IPS-15b (cell line): ENCODE results near the gene ZNF827.

ENCODE experiments used
- H3K27me3 ChIP-seq: one replicate; pipeline ENCODE4 v1.6.1; 2013; ENCODE audit warnings: low read length; ENCODE audit not compliant: control insufficient read depth, insufficient read depth
- H3K36me3 ChIP-seq: one replicate; pipeline ENCODE4 v1.6.1; 2013; ENCODE audit warnings: low read length; ENCODE audit not compliant: control insufficient read depth, insufficient read depth
- H3K4me1 ChIP-seq: one replicate; pipeline ENCODE4 v1.6.1; 2013; ENCODE audit warnings: mild to moderate bottlenecking, low read length; ENCODE audit not compliant: control insufficient read depth, insufficient read depth
- H3K4me3 ChIP-seq: one replicate; pipeline ENCODE4 v1.5.1; 2013; ENCODE audit warnings: low read depth, low read length
- H3K9ac ChIP-seq: one replicate; pipeline ENCODE4 v1.6.1; 2013; ENCODE audit warnings: low read depth, mild to moderate bottlenecking, low read length
- H3K9me3 ChIP-seq: one replicate; pipeline ENCODE4 v1.6.1; 2013; ENCODE audit warnings: mild to moderate bottlenecking, low read length; ENCODE audit not compliant: control insufficient read depth, insufficient read depth

ZNF827 gene, protein sequence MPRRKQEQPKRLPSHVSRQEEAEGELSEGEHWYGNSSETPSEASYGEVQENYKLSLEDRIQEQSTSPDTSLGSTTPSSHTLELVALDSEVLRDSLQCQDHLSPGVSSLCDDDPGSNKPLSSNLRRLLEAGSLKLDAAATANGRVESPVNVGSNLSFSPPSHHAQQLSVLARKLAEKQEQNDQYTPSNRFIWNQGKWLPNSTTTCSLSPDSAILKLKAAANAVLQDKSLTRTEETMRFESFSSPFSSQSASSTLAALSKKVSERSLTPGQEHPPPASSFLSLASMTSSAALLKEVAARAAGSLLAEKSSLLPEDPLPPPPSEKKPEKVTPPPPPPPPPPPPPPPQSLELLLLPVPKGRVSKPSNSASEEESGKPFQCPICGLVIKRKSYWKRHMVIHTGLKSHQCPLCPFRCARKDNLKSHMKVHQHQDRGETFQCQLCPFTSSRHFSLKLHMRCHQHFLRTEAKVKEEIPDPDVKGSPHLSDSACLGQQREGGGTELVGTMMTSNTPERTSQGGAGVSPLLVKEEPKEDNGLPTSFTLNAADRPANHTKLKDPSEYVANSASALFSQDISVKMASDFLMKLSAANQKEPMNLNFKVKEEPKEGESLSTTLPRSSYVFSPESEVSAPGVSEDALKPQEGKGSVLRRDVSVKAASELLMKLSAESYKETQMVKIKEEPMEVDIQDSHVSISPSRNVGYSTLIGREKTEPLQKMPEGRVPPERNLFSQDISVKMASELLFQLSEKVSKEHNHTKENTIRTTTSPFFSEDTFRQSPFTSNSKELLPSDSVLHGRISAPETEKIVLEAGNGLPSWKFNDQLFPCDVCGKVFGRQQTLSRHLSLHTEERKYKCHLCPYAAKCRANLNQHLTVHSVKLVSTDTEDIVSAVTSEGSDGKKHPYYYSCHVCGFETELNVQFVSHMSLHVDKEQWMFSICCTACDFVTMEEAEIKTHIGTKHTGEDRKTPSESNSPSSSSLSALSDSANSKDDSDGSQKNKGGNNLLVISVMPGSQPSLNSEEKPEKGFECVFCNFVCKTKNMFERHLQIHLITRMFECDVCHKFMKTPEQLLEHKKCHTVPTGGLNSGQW

DNA sequence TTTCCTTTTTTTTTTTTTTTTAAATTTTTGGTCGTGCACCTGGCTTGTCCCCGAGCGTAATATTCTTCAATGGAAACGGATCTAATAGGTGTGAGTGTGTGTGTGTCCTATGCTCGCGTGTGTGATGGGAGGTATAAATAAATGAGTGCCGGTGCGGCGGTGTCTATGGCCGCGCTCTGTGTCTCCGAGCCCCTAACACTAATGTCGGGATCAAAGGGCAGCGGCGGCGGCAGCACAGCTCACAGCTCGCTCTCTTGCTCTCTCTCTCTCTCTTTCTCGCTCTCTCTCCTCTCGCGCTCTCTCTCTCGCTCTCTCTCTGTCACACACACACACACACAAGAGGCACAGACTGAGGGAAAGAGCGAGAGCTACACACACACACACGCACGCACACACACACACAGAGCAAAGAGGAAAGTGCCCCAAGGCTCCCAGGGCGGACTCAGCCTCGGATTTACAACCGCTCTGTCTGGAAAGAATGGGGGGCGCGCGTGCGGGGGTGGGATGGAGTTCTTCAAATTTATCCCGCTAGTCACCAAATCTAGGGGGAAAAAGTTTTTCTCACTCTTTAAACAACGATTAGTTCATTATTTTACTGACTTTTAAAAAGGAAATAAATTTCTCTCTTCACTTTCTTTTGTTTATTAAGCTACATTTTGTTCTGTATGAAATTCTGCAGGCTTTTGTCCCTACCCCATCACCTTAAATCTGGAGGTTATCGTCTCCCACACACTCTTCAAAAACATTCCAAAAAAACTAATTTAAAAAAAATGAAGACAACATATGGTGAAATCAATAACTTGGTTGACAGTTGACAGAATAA, at the start of gene ZNF827:
Gene ZNF827 (minus strand): TSS at position 206 of the 823 bp plus-strand sequence. CDS start 416 bp downstream, outside the sequence.
- Histone ChIP-seq H3K4me3 (peak within 1 kb of the TSS; percentile 99), H3K9ac (peak within 1 kb of the TSS; percentile 90), H3K9me3 (no peaks in the 10 kb centered on the region), H3K27me3 (no peaks in the 10 kb centered on the region), H3K36me3 (no peaks in the 10 kb centered on the region), H3K4me1 (peaks cover 22% of the 10 kb centered on the region)

DNA sequence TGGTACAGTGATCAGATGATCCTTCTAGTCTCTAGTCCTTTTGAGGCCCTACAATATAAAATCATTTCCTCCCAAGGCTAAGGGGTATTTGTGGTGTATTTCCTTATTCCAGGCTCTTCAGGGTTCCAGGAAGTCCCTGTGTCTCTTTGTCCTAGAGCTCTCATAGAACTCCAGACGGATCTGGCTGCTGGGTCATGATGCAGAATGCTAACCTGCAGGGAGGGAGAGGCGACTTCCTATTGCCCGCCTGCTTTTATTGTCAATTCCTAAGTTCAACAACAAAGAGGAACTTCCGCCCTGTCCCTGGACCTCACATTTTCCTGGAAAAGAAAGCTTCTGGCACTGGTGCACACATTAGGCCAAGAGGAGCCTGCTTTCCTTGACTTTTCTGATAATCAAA, 45.9 kb upstream of the ZNF827 start:
- H3K27me3 ChIP-seq = no peaks in the 10 kb centered on the region
- H3K9ac ChIP-seq = no peak overlapping the region
- H3K4me1 ChIP-seq = peaks cover 5% of the 10 kb centered on the region
- H3K36me3 ChIP-seq = no peaks in the 10 kb centered on the region
- H3K9me3 ChIP-seq = no peaks in the 10 kb centered on the region
- H3K4me3 ChIP-seq = no peak overlapping the region

DNA sequence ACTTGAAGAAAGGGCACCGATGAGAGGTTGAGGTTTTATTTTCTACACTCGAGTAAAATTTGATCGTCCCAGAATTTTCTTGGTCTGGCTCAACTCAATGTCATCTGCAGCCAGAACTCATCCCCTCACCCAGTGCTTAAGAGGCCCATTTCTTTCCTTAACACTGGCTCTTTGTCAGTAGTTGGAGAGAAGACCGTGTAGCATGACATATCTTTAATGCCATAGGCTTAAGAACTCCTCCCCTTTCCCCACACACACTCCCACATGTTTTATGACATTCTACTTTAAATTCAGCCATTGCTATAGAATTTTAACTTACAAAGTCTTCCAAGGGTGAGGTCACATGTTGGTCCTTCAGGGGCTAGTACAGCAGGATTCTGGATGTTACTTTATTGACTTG, 44.2 kb upstream of the ZNF827 start:
- no peaks in the 10 kb centered on the region for H3K9me3 ChIP-seq
- no peaks in the 10 kb centered on the region for H3K36me3 ChIP-seq
- H3K9ac ChIP-seq = no peak overlapping the region
- H3K4me1 ChIP-seq = peaks cover 5% of the 10 kb centered on the region
- H3K4me3 ChIP-seq = no peak overlapping the region
- H3K27me3 ChIP-seq = no peaks in the 10 kb centered on the region

DNA sequence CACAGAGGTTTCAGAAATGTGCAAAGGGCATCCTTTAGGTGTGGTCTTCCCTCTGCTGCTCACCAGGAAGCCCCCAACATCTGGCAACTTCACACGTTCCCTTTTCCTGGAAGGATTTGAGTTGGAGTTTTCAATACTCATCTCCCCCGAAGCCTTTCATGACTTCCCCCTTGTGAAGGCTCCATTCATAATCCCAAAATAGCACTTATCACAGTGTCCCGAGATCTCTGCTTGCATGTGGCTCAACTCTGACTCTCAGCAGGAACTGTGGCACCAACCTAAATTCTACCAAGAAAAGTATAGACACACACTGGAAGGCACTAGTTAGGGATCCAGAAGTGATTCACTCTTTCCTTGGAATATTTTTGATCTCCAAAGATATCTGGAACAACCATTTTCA, 40.5 kb upstream of the ZNF827 start:
- H3K27me3 ChIP-seq = no peaks in the 10 kb centered on the region
- no peaks in the 10 kb centered on the region for H3K36me3 ChIP-seq
- H3K9ac ChIP-seq = no peak overlapping the region
- no peaks in the 10 kb centered on the region for H3K4me1 ChIP-seq
- H3K9me3 ChIP-seq = no peaks in the 10 kb centered on the region
- H3K4me3 ChIP-seq = no peak overlapping the region

DNA sequence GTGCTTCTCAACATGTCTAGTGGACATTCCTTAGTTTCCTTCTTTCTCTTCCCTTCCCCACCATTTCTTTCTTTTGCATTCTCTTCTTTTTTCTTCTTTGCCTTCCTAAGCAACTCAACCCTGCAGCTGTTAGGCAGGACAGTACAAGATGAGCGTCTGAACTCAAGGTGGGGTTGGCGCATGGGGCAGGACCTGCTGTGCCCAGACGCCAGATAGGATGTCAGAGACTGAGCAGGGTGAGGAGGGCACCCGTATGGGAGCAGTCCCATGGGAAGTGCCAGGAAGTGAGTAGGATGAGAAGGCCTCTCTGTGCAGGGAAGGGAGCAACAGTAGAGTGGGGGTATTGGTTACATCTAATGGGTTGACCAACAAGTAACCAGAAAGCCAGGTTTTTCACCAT, 38.1 kb upstream of the ZNF827 start:
- Histone ChIP-seq H3K4me1 (no peaks in the 10 kb centered on the region), H3K27me3 (no peaks in the 10 kb centered on the region)

DNA sequence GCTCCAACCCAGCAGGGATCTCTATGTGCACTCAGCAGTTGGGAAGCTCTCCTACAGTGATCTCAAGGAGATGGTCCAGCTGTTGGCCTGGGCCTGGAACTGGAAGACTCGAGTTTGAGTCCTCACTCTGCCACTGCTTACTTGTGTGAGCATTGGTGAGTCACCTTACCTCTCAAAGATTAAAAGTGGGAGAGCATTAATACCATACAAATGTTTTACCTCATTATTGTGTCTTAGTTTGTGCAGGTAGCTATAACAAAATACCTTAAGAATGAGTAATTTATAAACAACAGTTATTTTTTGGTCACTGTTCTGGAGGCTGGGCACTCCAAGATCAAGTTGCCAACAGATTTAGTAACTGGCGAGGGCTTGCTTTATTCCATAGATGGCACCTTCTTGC, 21.4 kb upstream of the ZNF827 start:
- no peak overlapping the region for H3K4me3 ChIP-seq
- no peaks in the 10 kb centered on the region for H3K36me3 ChIP-seq
- no peaks in the 10 kb centered on the region for H3K9me3 ChIP-seq
- H3K27me3 ChIP-seq = no peaks in the 10 kb centered on the region
- H3K4me1 ChIP-seq = no peaks in the 10 kb centered on the region
- H3K9ac ChIP-seq = no peak overlapping the region

More for the DNA sequence above, 38.1 kb upstream of the ZNF827 start:
- H3K36me3 ChIP-seq = no peaks in the 10 kb centered on the region
- H3K9ac ChIP-seq = no peak overlapping the region
- H3K4me3 ChIP-seq = no peak overlapping the region
- no peaks in the 10 kb centered on the region for H3K9me3 ChIP-seq

DNA sequence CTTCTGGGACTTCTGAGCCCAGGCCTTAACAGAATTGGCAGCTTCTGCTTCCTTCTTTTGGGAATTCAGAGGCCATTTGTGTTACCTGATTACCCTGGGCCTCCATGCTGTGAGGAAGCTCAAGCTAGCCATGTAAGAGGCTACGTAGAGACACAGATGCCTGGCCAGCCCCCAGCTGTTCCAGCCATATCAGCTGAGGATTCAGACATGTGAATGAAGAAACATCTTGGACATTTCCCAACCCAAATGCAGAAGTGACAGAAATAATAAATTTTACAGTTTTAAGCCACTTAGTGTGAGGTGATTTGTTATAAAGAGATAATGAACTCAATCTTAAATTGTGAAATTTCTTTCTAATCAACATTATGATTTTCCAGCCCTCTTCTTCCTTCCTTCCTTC, 18.7 kb upstream of the ZNF827 start:
- no peaks in the 10 kb centered on the region for H3K9me3 ChIP-seq
- no peak overlapping the region for H3K9ac ChIP-seq
- no peaks in the 10 kb centered on the region for H3K36me3 ChIP-seq
- H3K4me3 ChIP-seq = no peak overlapping the region
- H3K4me1 ChIP-seq = no peaks in the 10 kb centered on the region
- no peaks in the 10 kb centered on the region for H3K27me3 ChIP-seq

DNA sequence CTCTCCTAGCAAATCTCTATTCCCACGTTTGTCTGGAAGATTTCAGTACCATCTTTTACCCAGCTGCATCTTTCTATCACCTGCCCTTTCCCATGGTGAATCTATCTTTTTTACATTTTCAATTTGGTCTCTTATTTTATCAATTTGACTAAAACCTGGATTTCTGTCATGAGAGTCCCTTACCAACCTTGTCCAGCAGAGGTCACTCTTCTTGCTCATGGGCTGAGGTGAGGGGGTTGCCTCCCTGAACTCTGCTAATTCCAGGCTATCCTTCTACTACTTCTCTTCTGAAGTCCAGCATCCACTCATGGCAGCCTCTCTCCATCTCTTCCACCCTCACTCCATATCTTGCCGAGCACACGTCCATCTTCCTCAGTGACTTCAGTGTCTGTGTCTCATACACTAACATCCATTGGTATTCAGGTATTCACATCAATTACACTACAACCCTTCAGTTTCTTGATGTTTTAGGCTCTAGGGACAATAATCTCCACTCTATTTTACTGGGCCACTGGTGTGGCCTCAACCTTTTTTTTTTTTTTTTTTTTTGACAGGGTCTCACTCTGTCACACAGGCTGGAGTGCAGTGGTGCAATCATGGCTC, 17.8 kb upstream of the ZNF827 start:
- Histone ChIP-seq H3K36me3 (no peaks in the 10 kb centered on the region), H3K9ac (no peak overlapping the region), H3K27me3 (no peaks in the 10 kb centered on the region), H3K4me1 (no peaks in the 10 kb centered on the region), H3K9me3 (no peaks in the 10 kb centered on the region), H3K4me3 (no peak overlapping the region)

DNA sequence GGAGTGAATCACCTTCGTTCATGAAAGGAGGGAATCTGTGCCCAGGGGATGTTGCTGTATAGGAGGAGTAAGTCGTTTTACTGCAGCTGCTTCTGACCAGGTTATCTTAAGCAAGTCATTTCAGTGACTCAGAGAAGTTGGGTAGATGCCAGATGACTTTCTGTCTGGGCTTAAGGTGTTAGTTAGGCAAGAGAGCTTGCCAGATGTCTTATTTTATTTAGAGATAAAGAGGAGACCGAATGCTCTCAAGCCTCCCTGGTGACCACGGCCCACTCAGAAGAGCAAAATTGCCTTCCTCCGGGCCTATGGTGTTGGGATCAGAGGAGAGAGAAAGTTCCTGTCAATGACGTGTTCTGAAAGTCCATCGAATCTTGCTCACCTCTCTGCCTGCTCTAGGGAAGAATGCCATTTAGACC, 16.3 kb upstream of the ZNF827 start:
- H3K4me3 ChIP-seq = no peak overlapping the region
- H3K36me3 ChIP-seq = no peaks in the 10 kb centered on the region
- no peaks in the 10 kb centered on the region for H3K27me3 ChIP-seq
- H3K4me1 ChIP-seq = no peaks in the 10 kb centered on the region
- H3K9ac ChIP-seq = no peak overlapping the region
- H3K9me3 ChIP-seq = no peaks in the 10 kb centered on the region

DNA sequence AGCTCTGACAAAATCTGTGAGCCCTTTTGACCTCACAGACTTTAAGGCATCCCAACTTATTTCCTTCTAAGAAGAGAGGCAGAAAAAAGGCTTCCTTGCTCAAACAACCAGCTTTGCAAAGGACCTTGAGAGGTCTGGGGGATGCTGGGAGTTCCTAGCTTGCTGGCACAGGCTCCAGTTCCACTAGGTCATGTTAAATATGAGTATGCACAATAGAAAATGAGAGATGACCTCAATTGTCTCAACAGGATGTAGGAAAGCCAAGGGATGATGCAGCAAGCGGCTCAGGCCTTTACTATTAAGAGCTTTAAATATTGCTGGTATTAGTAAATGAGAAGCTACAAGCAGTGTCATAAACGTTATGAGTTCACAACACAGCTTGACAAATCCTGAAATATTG, 13.3 kb upstream of the ZNF827 start:
- no peak overlapping the region for H3K9ac ChIP-seq
- no peak overlapping the region for H3K4me3 ChIP-seq
- no peaks in the 10 kb centered on the region for H3K9me3 ChIP-seq
- H3K36me3 ChIP-seq = no peaks in the 10 kb centered on the region
- no peaks in the 10 kb centered on the region for H3K27me3 ChIP-seq
- H3K4me1 ChIP-seq = no peaks in the 10 kb centered on the region
